ENCODE results near the gene CLSTN2.

Gene CLSTN2

GRCh38 chr3:140198242-140198641, 263.3 kb downstream of the CLSTN2 start:
- H3K36me3 ChIP-seq (ENCODE audit: control insufficient read depth in 1 of 2, insufficient read depth in 2 of 2, low read length in 2 of 2): no peaks in the 10 kb centered on the region
- H3K9me3 ChIP-seq (ENCODE audit: control insufficient read depth in 1 of 2, low read length in 2 of 2): no peaks in the 10 kb centered on the region
- no peak overlapping the region for H3K27ac ChIP-seq (ENCODE audit: low read depth, low read length)
- H3K9ac ChIP-seq (ENCODE audit: low read depth in 1 of 2, low read length in 2 of 2): no peak overlapping the region
- no peak overlapping the region for H3K4me3 ChIP-seq (ENCODE audit: low read depth in 1 of 2, low read length in 2 of 2)
- H3K27me3 ChIP-seq (ENCODE audit: control insufficient read depth in 1 of 2, insufficient read depth in 2 of 2, low read length in 2 of 2): no peaks in the 10 kb centered on the region
- H3K4me1 ChIP-seq (ENCODE audit: control insufficient read depth in 1 of 2, insufficient read depth in 2 of 2, low read length in 2 of 2): no peaks in the 10 kb centered on the region

GRCh38 chr3:140199008-140199407, 264.0 kb downstream of the CLSTN2 start:
- Histone ChIP-seq H3K9ac (ENCODE audit: low read depth in 1 of 2, low read length in 2 of 2) (no peak overlapping the region), H3K27me3 (ENCODE audit: control insufficient read depth in 1 of 2, insufficient read depth in 2 of 2, low read length in 2 of 2) (no peaks in the 10 kb centered on the region), H3K9me3 (ENCODE audit: control insufficient read depth in 1 of 2, low read length in 2 of 2) (no peaks in the 10 kb centered on the region), H3K4me3 (ENCODE audit: low read depth in 1 of 2, low read length in 2 of 2) (no peak overlapping the region), H3K36me3 (ENCODE audit: control insufficient read depth in 1 of 2, insufficient read depth in 2 of 2, low read length in 2 of 2) (no peaks in the 10 kb centered on the region), H3K27ac (ENCODE audit: low read depth, low read length) (no peak overlapping the region), H3K4me1 (ENCODE audit: control insufficient read depth in 1 of 2, insufficient read depth in 2 of 2, low read length in 2 of 2) (no peaks in the 10 kb centered on the region)

- Histone ChIP-seq H3K27me3 (ENCODE audit: control insufficient read depth in 1 of 2, insufficient read depth in 2 of 2, low read length in 2 of 2) (peaks cover 0 to 2% of the 10 kb centered on the region in 2 donors), H3K4me1 (ENCODE audit: control insufficient read depth in 1 of 2, insufficient read depth in 2 of 2, low read length in 2 of 2) (no peaks in the 10 kb centered on the region), H3K4me3 (ENCODE audit: low read depth in 1 of 2, low read length in 2 of 2) (no peak overlapping the region), H3K36me3 (ENCODE audit: control insufficient read depth in 1 of 2, insufficient read depth in 2 of 2, low read length in 2 of 2) (no peaks in the 10 kb centered on the region), H3K9ac (ENCODE audit: low read depth in 1 of 2, low read length in 2 of 2) (no peak overlapping the region), H3K9me3 (ENCODE audit: control insufficient read depth in 1 of 2, low read length in 2 of 2) (no peaks in the 10 kb centered on the region), H3K27ac (ENCODE audit: low read depth, low read length) (no peak overlapping the region)
Measured at GRCh38 chr3:140199743-140200142, 264.8 kb downstream of the CLSTN2 start.

GRCh38 chr3:140203510-140203909, 268.5 kb downstream of the CLSTN2 start:
- no peaks in the 10 kb centered on the region for H3K9me3 ChIP-seq (ENCODE audit: control insufficient read depth in 1 of 2, low read length in 2 of 2)
- H3K4me1 ChIP-seq (ENCODE audit: control insufficient read depth in 1 of 2, insufficient read depth in 2 of 2, low read length in 2 of 2): no peaks in the 10 kb centered on the region
- no peaks in the 10 kb centered on the region for H3K36me3 ChIP-seq (ENCODE audit: control insufficient read depth in 1 of 2, insufficient read depth in 2 of 2, low read length in 2 of 2)
- H3K4me3 ChIP-seq (ENCODE audit: low read depth in 1 of 2, low read length in 2 of 2): no peak overlapping the region
- H3K27ac ChIP-seq (ENCODE audit: low read depth, low read length): no peak overlapping the region
- H3K9ac ChIP-seq (ENCODE audit: low read depth in 1 of 2, low read length in 2 of 2): no peak overlapping the region
- peaks cover 0 to 2% of the 10 kb centered on the region in 2 donors for H3K27me3 ChIP-seq (ENCODE audit: control insufficient read depth in 1 of 2, insufficient read depth in 2 of 2, low read length in 2 of 2)

GRCh38 chr3:140204271-140204984, 269.4 kb downstream of the CLSTN2 start:
- H3K9ac ChIP-seq (ENCODE audit: low read depth in 1 of 2, low read length in 2 of 2): no peak overlapping the region
- H3K27me3 ChIP-seq (ENCODE audit: control insufficient read depth in 1 of 2, insufficient read depth in 2 of 2, low read length in 2 of 2): peaks cover 0 to 2% of the 10 kb centered on the region in 2 donors
- H3K9me3 ChIP-seq (ENCODE audit: control insufficient read depth in 1 of 2, low read length in 2 of 2): no peaks in the 10 kb centered on the region
- no peak overlapping the region for H3K27ac ChIP-seq (ENCODE audit: low read depth, low read length)
- H3K4me3 ChIP-seq (ENCODE audit: low read depth in 1 of 2, low read length in 2 of 2): no peak overlapping the region
- H3K36me3 ChIP-seq (ENCODE audit: control insufficient read depth in 1 of 2, insufficient read depth in 2 of 2, low read length in 2 of 2): no peaks in the 10 kb centered on the region
- H3K4me1 ChIP-seq (ENCODE audit: control insufficient read depth in 1 of 2, insufficient read depth in 2 of 2, low read length in 2 of 2): no peaks in the 10 kb centered on the region

- H3K9me3 ChIP-seq (ENCODE audit: control insufficient read depth in 1 of 2, low read length in 2 of 2): no peaks in the 10 kb centered on the region
- H3K4me3 ChIP-seq (ENCODE audit: low read depth in 1 of 2, low read length in 2 of 2): no peak overlapping the region
- H3K36me3 ChIP-seq (ENCODE audit: control insufficient read depth in 1 of 2, insufficient read depth in 2 of 2, low read length in 2 of 2): no peaks in the 10 kb centered on the region
- H3K27ac ChIP-seq (ENCODE audit: low read depth, low read length): no peak overlapping the region
- H3K27me3 ChIP-seq (ENCODE audit: control insufficient read depth in 1 of 2, insufficient read depth in 2 of 2, low read length in 2 of 2): peaks cover 0 to 2% of the 10 kb centered on the region in 2 donors
- no peaks in the 10 kb centered on the region for H3K4me1 ChIP-seq (ENCODE audit: control insufficient read depth in 1 of 2, insufficient read depth in 2 of 2, low read length in 2 of 2)
- no peak overlapping the region for H3K9ac ChIP-seq (ENCODE audit: low read depth in 1 of 2, low read length in 2 of 2)
Measured at GRCh38 chr3:140205598-140205997, 270.6 kb downstream of the CLSTN2 start.

GRCh38 chr3:140206196-140207040, 271.4 kb downstream of the CLSTN2 start:
- Histone ChIP-seq H3K27me3 (ENCODE audit: control insufficient read depth in 1 of 2, insufficient read depth in 2 of 2, low read length in 2 of 2) (peaks cover 0 to 2% of the 10 kb centered on the region in 2 donors), H3K4me1 (ENCODE audit: control insufficient read depth in 1 of 2, insufficient read depth in 2 of 2, low read length in 2 of 2) (no peaks in the 10 kb centered on the region), H3K9ac (ENCODE audit: low read depth in 1 of 2, low read length in 2 of 2) (no peak overlapping the region), H3K9me3 (ENCODE audit: control insufficient read depth in 1 of 2, low read length in 2 of 2) (no peaks in the 10 kb centered on the region), H3K36me3 (ENCODE audit: control insufficient read depth in 1 of 2, insufficient read depth in 2 of 2, low read length in 2 of 2) (no peaks in the 10 kb centered on the region), H3K27ac (ENCODE audit: low read depth, low read length) (no peak overlapping the region), H3K4me3 (ENCODE audit: low read depth in 1 of 2, low read length in 2 of 2) (no peak overlapping the region)

GRCh38 chr3:140207541-140207940, 272.6 kb downstream of the CLSTN2 start:
- H3K9ac ChIP-seq (ENCODE audit: low read depth in 1 of 2, low read length in 2 of 2): no peak overlapping the region

GRCh38 chr3:140216249-140216648, 281.3 kb downstream of the CLSTN2 start:
- no peak overlapping the region for H3K9ac ChIP-seq (ENCODE audit: low read depth in 1 of 2, low read length in 2 of 2)
- H3K27me3 ChIP-seq (ENCODE audit: control insufficient read depth in 1 of 2, insufficient read depth in 2 of 2, low read length in 2 of 2): no peaks in the 10 kb centered on the region
- no peaks in the 10 kb centered on the region for H3K9me3 ChIP-seq (ENCODE audit: control insufficient read depth in 1 of 2, low read length in 2 of 2)
- no peaks in the 10 kb centered on the region for H3K36me3 ChIP-seq (ENCODE audit: control insufficient read depth in 1 of 2, insufficient read depth in 2 of 2, low read length in 2 of 2)
- no peak overlapping the region for H3K27ac ChIP-seq (ENCODE audit: low read depth, low read length)
- H3K4me3 ChIP-seq (ENCODE audit: low read depth in 1 of 2, low read length in 2 of 2): no peak overlapping the region
- H3K4me1 ChIP-seq (ENCODE audit: control insufficient read depth in 1 of 2, insufficient read depth in 2 of 2, low read length in 2 of 2): no peaks in the 10 kb centered on the region

More at GRCh38 chr3:140207541-140207940, 272.6 kb downstream of the CLSTN2 start:
- Histone ChIP-seq H3K4me3 (ENCODE audit: low read depth in 1 of 2, low read length in 2 of 2) (no peak overlapping the region), H3K27me3 (ENCODE audit: control insufficient read depth in 1 of 2, insufficient read depth in 2 of 2, low read length in 2 of 2) (peaks cover 0 to 2% of the 10 kb centered on the region in 2 donors), H3K9me3 (ENCODE audit: control insufficient read depth in 1 of 2, low read length in 2 of 2) (no peaks in the 10 kb centered on the region), H3K36me3 (ENCODE audit: control insufficient read depth in 1 of 2, insufficient read depth in 2 of 2, low read length in 2 of 2) (no peaks in the 10 kb centered on the region), H3K27ac (ENCODE audit: low read depth, low read length) (no peak overlapping the region), H3K4me1 (ENCODE audit: control insufficient read depth in 1 of 2, insufficient read depth in 2 of 2, low read length in 2 of 2) (no peaks in the 10 kb centered on the region)

GRCh38 chr3:140219291-140219690, 284.3 kb downstream of the CLSTN2 start:
- Histone ChIP-seq H3K36me3 (ENCODE audit: control insufficient read depth in 1 of 2, insufficient read depth in 2 of 2, low read length in 2 of 2) (no peaks in the 10 kb centered on the region), H3K9ac (ENCODE audit: low read depth in 1 of 2, low read length in 2 of 2) (no peak overlapping the region), H3K4me3 (ENCODE audit: low read depth in 1 of 2, low read length in 2 of 2) (no peak overlapping the region), H3K4me1 (ENCODE audit: control insufficient read depth in 1 of 2, insufficient read depth in 2 of 2, low read length in 2 of 2) (no peaks in the 10 kb centered on the region), H3K27me3 (ENCODE audit: control insufficient read depth in 1 of 2, insufficient read depth in 2 of 2, low read length in 2 of 2) (no peaks in the 10 kb centered on the region), H3K9me3 (ENCODE audit: control insufficient read depth in 1 of 2, low read length in 2 of 2) (no peaks in the 10 kb centered on the region), H3K27ac (ENCODE audit: low read depth, low read length) (no peak overlapping the region)

Data from duodenal mucosa (tissue), 2 donors.